Measurements from ENCODE around the gene ANXA6. TPM values are rescaled to one million over a fixed set of nuclear protein-coding genes. Genes with fewer than 3 reads are reported as not detected.

ANXA6 gene
- total and polyA plus RNA-seq, 9 of the 15 experiments (the other 6 are each of a cell fraction or from before 2014, with no cell fraction given): 0.70 to 13.2 (median 8.3) TPM

- TF ChIP-seq RCOR1 (IDR thresholded peaks at IDR 0.05; ENCODE audit: borderline replicate concordance in 1 of 2, low read depth in 2 of 2, low read length in 2 of 2): 0 out of 4 replicates have a peak, but pooled peaks of 1 of the 2 experiments have one; percentile 8
- peak; percentile 57 for TF ChIP-seq VEZF1 (CRISPR knock-in tag; IDR thresholded peaks at IDR 0.05)
- TF ChIP-seq NFIC (IDR thresholded peaks at IDR 0.05): peak; percentile 37; the same call in 1 of the 2 replicates
Measured at GRCh38 chr5:151155775-151156506, 1.6 kb downstream of the ANXA6 start (continued).

- ChIA-PET POLR2A (interaction anchor here (0.6 kb wide), 3 partner anchors 40 to 420 kb away, joined by 3 read pairs; no protein-coding TSS in a partner anchor), CTCF (ENCODE audit: low intra/inter-chr PET ratio) (no interaction called here)
- Histone ChIP-seq H3K9ac (ENCODE audit: insufficient read depth in 1 of 2, low read depth in 2 of 2, low read length in 2 of 2) (no peak overlapping the region; a peak in 1 of 4 replicates), H3K4me2 (ENCODE audit: insufficient read depth, low read length) (no peak overlapping the region; the same call in 1 of the 2 replicates), H3K4me3 (no peak overlapping the region), H2AFZ (ENCODE audit: low read depth, low read length) (no peak overlapping the region), H3K27me3 (ENCODE audit: control insufficient read depth in 2 of 2, insufficient read depth in 2 of 2, low read length in 2 of 2) (no peaks in the 10 kb centered on the region), H4K20me1 (replicated peaks; ENCODE audit: control insufficient read depth, insufficient read depth, low read length) (no peaks in the 10 kb centered on the region), H3K9me3 (replicated peaks; ENCODE audit: control insufficient read depth, insufficient read depth, low read depth, low read length) (no peaks in the 10 kb centered on the region), H3K9me1 (ENCODE audit: control insufficient read depth, insufficient read depth, low read length) (no peaks in the 10 kb centered on the region), H3K36me3 (ENCODE audit: control insufficient read depth, insufficient read depth, low read length) (no peaks in the 10 kb centered on the region), H3K27ac (ENCODE audit: extremely low read depth, low read depth, low read length) (no peak overlapping the region), H3K4me1 (replicated peaks in 1 of 2; ENCODE audit: control insufficient read depth in 2 of 2, insufficient read depth in 2 of 2, low read length in 2 of 2) (peaks cover 24 to 25% of the 10 kb centered on the region in 2 experiments), H3K79me2 (ENCODE audit: control insufficient read depth, insufficient read depth, low read length) (no peaks in the 10 kb centered on the region)
- TF ChIP-seq GABPA (tag; conservative IDR thresholded peaks at IDR 0.05; ENCODE audit: low read depth): peak; percentile 44; the same call in 1 of the 2 replicates
- no peak for TF ChIP-seq CEBPB (tag; IDR thresholded peaks at IDR 0.05)
- 0 out of 4 replicates have a peak, but pooled peaks of 1 of the 2 experiments have one; percentile 22 for TF ChIP-seq FOXA3 (CRISPR knock-in tag; conservative IDR thresholded peaks at IDR 0.05 in 1 of 2, IDR thresholded peaks at IDR 0.05 in 1 of 2)
- no peak for TF ChIP-seq ZSCAN29 (IDR thresholded peaks at IDR 0.05)
- 26% methylated on average over 9 of the region's 9 CpGs for WGBS (ENCODE audit: insufficient coverage, low coverage, missing lambda C conversion rate)
- no TSS peak for BruUV-seq (replicated peaks)
- no peak for FAIRE-seq
- DNase-seq (ENCODE audit: extremely low read depth in 1 of 4, low spot score in 3 of 4): no peak
- intact Hi-C loops (cut with micrococcal nuclease) (no loop called here), in situ Hi-C loops (cut with MboI) (no loop called here)
- ATAC-seq: no peak
Measured at GRCh38 chr5:151154931-151155774, 2.4 kb downstream of the ANXA6 start.
